NCI-H1092 (cell line): Measurements from ENCODE around the gene ASB18.

Experiments used
- DNase-seq: peaks from one replicate; lab custom pipeline; 2025; lab: John Stamatoyannopoulos, UW

The ASB18 gene

GRCh38 chr2:236163471-236164200, 100.6 kb downstream of the ASB18 start:
- no peak for DNase-seq

DNA sequence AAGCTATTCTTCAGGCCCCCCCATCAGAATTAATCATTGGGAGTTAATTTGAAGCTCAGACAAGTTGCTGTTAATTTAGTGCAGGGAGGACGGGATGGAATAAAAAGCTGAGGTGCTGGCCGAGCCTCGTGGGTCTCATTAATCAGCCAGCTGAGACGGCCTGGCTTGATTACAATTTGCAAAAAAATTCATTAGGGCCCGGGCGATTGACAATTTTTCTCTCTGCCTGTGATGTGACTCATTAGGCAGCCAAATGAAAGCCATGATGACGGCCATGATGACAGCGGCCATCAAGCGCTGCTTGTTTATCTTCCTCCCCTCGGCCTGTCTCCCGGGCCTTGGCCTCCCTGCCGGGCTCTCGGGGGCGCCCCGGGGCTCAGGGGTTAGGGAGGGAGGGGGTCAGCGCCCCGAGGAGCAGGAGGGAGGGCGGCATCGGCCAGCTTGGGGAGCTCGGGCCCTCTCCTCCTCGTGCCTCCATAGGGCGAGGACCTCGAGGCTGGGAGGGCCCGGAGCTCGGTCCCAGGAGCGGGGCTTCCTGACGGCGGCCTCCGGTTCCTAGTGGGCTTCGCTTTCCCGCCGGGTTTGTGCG, 101.2 kb downstream of the ASB18 start:
- DNase-seq, result no peak

GRCh38 chr2:236162031-236162845, 102.0 kb downstream of the ASB18 start:
- DNase-seq, result no peak

DNA sequence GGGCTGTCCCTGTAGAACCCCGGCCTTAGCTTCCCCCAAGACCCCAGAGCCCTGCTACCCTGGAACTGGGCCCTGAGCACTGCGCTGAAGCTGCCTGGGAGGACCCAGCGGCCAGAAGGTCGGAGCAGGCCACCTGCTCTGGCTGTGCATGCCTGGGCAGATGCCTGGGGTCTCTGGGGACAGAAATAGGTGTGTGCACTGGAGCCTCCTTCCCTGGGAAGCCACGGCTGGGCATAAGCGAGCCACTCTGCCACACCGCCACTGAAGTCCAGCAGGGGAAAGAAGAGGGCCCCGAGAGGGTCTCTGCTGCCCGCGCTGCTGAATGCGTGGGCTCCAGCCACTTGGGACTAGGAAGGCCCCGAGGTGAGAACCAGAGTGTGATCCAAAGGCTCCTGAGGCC, 102.7 kb downstream of the ASB18 start:
- no peak for DNase-seq

GRCh38 chr2:236161082-236161462, 103.1 kb downstream of the ASB18 start:
- DNase-seq, result no peak

DNA sequence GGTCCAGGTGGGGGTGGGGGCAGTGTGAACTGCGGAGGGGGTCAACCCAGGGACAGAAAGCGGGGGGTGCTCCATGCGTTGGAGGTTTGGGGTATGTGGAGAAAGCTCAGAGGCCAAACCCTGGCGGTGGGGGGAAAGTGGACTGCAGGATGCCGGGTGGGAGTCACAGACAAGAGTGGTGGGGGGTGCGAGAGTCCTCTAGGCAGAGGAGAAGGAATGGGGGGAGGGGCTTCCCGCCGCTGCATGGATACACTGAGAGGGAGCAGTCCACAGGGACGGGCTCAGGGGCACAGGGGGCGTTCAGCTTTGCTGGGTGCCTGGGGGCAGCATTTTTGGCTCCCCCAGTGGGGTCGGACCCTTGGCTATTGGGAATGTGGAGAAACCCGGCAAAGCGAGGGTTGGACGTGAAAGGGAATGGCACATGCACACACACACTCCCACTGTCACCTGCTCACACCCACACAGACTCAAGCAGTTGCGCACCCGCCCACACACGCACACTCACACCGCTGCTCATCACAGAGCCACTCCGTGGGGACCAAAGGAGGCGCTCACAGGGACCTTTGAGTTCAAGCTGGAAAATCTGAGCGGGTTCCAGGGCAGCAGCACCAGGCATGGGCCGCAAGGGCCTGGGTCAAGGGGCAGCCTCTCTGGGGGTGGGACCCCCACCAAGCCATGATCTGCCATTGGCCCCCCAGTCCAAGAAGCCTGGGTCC, 103.7 kb downstream of the ASB18 start:
- DNase-seq, result no peak

DNA sequence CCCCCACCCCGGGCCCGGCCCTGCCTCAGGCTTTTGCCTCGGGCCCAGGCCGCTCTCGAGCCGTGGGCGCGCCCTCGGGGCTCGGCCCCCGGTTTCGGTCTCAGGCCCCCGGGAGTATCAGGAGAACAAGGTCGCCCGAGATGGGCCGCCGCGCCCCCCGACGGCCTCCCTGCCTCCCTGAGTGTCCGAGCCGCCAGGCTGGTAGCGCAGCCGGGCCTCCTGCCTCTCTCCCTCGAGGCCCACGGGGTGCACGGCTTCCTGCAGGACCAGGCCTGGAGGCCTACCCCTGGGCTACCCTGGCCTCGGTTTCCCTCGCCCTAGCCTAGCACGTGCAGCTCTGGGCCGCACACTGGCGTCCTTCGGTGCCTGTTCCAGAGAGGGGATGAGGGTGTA, 104.4 kb downstream of the ASB18 start:
- DNase-seq, result no peak

DNA sequence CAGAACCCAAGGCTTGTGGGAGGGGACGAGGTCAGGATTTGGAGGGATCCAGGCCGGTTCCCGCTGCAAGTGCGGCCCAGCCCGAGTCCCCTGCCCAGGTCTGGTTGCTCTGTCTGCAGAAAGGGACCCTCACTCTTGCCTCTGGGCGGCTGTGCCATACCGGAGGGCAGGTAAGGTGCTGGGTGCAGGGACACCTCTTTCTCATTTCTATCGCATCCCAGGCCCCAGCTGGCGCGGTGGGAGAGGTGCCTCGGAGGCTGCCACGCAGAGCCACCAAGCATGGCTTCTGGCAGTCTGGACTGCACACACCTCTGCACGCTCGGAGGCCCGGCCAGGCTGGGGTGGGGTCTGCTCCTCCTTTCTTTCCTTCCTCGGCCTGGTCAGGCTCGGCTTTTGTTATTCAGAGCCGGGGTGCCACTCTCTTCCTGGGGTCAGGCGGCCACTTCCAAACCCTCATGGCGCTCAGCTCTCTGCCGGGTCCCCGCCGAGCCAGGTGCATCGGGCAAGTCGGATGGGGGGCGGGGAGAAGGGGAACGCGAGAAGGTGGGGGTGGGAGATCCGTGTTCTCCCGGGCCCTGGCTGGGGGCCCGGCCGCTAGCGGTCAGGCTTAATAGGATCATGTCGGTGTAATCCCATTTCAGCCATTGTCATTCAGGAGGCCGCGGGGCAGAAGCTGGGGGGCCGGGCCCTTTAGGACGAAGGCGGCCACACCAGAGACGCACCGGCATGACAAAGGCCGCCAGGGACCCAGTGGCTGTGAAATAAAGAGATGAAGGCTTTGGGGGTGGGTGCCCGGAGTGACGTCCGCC, 105.0 kb downstream of the ASB18 start:
- DNase-seq, result no peak

GRCh38 chr2:236157815-236158498, 106.2 kb downstream of the ASB18 start:
- DNase-seq, result no peak

GRCh38 chr2:236157366-236157765, 106.8 kb downstream of the ASB18 start:
- no peak for DNase-seq

DNA sequence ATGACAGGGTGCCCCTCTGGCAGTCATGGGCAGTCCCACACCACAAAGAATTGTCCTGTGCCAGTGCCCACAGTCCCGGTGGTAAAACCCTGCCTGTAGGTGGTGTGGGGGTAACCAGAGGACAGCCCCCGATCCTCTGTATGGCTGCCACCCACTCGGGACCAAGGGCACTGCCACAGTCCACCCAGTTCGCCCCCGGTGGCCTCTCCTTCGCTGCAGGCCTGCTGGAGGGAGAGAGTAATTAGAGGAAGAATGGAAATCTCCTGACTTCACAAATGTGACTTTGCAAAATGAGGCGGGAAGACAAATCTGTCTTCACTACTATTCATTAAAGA, 107.4 kb downstream of the ASB18 start:
- no peak for DNase-seq

DNA sequence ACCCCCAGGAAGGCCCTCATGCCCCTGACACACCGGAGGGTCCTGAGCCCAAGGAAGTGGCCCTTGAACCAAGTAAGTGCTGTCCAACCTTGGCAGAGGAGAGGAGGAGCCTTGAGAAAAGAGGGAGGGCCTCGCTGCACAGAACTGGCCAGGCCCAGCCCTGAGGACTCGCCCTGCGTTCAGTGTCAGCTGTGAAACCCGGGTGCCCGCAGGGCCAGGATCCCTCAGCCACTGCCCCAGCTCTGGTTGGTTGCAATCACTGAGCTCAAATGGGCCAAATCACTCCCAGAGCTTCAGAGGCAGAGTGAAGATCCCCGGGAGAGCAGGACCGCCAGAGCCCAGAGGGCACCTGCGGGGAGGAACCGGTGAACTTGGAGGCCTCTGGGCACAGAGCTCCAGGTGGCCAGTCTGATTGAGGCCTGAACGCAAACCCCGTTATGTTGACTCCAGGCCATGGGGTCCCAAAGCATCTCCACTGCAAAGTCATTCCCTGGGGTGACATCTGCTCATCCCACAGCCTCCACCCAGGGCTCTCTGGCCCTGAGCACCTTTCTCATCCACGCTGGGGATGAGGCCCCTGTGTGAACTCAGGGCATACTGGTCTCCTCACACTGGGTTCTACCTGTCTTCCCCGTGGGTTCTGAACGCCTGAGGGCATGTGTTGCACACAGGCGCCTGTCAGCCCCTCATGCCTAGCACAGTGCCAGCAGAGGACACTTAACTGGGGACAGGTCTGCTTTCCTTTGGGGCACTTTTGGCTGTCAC, 107.9 kb downstream of the ASB18 start:
- DNase-seq, result no peak

- no peak for DNase-seq
Measured at GRCh38 chr2:236155406-236155805, 108.8 kb downstream of the ASB18 start.

DNA sequence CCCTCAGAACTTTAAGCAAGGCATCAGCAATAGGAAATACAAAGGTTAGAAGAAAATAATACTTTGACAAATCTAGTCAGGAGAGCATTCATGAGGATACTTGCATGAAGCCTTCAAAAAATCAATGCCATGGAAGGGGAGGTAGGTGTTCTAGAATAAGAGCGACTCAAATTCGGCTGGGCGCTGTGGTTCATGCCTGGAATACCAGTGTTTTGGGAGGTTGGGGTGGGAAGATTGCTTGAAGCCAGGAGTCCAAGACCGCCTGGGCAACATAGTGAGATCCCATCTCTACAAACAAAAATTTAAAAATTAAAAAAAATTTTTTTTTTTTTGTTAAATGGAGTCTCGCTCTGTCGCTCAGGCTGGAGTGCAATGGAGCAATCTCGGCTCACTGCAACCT, 117.8 kb downstream of the ASB18 start:
- no peak for DNase-seq

GRCh38 chr2:236143811-236144210, 120.4 kb downstream of the ASB18 start:
- DNase-seq, result no peak
